GM11168 (cell line): ENCODE data around the gene TEX47.

ENCODE experiments used
- in situ Hi-C: fragments of 300-500 bp; cut with MboI; formaldehyde crosslinking; loops from one replicate; pipeline ENCODE4 v1.12.0; 2022; ENCODE audit warnings: low sequenced_read_pairs; ENCODE audit not compliant: unreplicated experiment

Gene TEX47

GRCh38 chr7:88757371-88757770, 38.2 kb downstream of the TEX47 start:
- in situ Hi-C loops = no loop called here

GRCh38 chr7:88756802-88757201, 38.7 kb downstream of the TEX47 start:
- in situ Hi-C loops = no loop called here

DNA sequence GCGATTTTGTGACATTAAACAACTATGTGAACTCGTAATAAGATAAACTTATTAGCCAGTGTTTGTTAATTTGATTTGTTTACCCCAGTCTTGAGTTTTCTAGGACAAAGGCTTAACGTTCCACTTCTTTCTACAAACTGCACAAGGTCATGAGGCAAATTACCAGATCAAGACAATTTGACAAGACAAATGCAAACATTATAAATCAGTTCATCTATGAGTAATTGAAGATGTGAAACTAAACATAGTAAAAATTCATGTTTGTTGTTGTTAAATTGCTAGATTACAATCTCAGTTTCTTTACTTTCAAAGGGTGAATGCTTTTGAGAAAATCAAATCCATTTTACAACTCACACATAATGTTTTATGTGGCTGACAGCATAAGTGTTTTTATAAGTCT, 49.4 kb downstream of the TEX47 start:
- in situ Hi-C loops = no loop called here
